Osteoblast (primary cell): ENCODE measurements around the gene NRDE2. TPM values are rescaled to one million over a fixed set of nuclear protein-coding genes. Genes with fewer than 3 reads are reported as not detected.

Experiments
- DNase-seq: peaks from one replicate; pipeline ENCODE4 v3.0.0; 2011; ENCODE audit warnings: low spot score, mixed read lengths; ENCODE audit not compliant: insufficient read length; ENCODE audit errors: missing footprints
- H2AFZ ChIP-seq: 2 replicates; pipeline ENCODE4 v1.6.0; 2011; ENCODE audit warnings: mild to moderate bottlenecking, low read length
- H3K27ac ChIP-seq: 2 replicates; pipeline ENCODE4 v1.5.1; 2011; ENCODE audit warnings: mild to moderate bottlenecking, low read depth, low read length, moderate library complexity
- H3K27me3 ChIP-seq: 2 replicates; pipeline ENCODE4 v1.6.0; 2012; ENCODE audit warnings: mild to moderate bottlenecking, control low read depth, inconsistent platforms, low read length, moderate library complexity; ENCODE audit not compliant: insufficient read depth
- H3K36me3 ChIP-seq: 2 replicates; pipeline ENCODE4 v1.5.1; 2011; ENCODE audit warnings: mild to moderate bottlenecking, low read length, control low read depth, moderate library complexity; ENCODE audit not compliant: insufficient read depth
- H3K4me1 ChIP-seq: 2 replicates; pipeline ENCODE4 v1.5.1; 2011; ENCODE audit warnings: mild to moderate bottlenecking, low read length, control low read depth, moderate library complexity; ENCODE audit not compliant: insufficient read depth
- H3K4me2 ChIP-seq: 2 replicates; pipeline ENCODE4 v1.6.0; 2011; ENCODE audit warnings: mild to moderate bottlenecking, low read length; ENCODE audit not compliant: insufficient read depth
- H3K4me3 ChIP-seq: fragments of 200-600 bp; sonication (generic); 3 replicates; pipeline ENCODE4 v1.5.1; 2012; ENCODE audit warnings: mild to moderate bottlenecking, low read length, inconsistent platforms; ENCODE audit not compliant: insufficient read depth
- H3K79me2 ChIP-seq: 2 replicates; pipeline ENCODE4 v1.6.0; 2012; ENCODE audit warnings: mild to moderate bottlenecking, low read length, control low read depth, inconsistent platforms; ENCODE audit not compliant: insufficient read depth
- H3K9me3 ChIP-seq: 2 replicates; pipeline ENCODE4 v1.5.1; 2011; ENCODE audit warnings: low read depth, low read length, control low read depth
- H4K20me1 ChIP-seq: 2 replicates; pipeline ENCODE4 v1.6.0; 2012; ENCODE audit warnings: mild to moderate bottlenecking, low read length, control low read depth; ENCODE audit not compliant: insufficient read depth
- total RNA-seq: library from RNA; depleted of rRNA; stranded (reverse); fragments of >200 nt; gene quantifications from 2 replicates; pipeline ENCODE4 v1.2.3, GENCODE V29; 2012
- TF ChIP-seq, protein P1 (sequence below): IDR thresholded peaks from 2 replicates; pipeline ENCODE4 v1.5.1; 2011; ENCODE audit warnings: mild to moderate bottlenecking, low read depth, low read length, moderate library complexity; ENCODE audit errors: extremely low read depth

Gene NRDE2
- total RNA-seq, 1 donor: 11.2 TPM

DNA sequence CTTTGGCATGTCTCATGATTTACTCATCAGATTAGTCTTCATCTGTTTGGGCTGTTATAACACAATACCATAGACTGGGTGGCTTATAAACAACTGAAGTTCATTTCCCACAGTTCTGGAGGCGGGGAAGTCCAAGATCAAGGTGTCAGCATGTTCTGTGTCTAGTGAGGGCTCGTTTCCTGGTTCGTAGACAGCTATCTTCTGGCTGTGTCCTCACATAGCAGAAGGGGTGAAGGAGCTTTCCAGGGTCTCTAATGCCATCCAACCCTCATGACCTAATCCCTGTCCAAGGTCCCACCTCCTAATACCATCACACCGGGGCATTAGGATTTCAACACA lies 30.8 kb upstream of the NRDE2 start:
- H3K4me3 ChIP-seq: no peak overlapping the region
- H4K20me1 ChIP-seq: no peaks in the 10 kb centered on the region
- no peak for DNase-seq
- no peaks in the 10 kb centered on the region for H3K9me3 ChIP-seq
- no peaks in the 10 kb centered on the region for H3K4me1 ChIP-seq
- TF ChIP-seq, protein P1, sequence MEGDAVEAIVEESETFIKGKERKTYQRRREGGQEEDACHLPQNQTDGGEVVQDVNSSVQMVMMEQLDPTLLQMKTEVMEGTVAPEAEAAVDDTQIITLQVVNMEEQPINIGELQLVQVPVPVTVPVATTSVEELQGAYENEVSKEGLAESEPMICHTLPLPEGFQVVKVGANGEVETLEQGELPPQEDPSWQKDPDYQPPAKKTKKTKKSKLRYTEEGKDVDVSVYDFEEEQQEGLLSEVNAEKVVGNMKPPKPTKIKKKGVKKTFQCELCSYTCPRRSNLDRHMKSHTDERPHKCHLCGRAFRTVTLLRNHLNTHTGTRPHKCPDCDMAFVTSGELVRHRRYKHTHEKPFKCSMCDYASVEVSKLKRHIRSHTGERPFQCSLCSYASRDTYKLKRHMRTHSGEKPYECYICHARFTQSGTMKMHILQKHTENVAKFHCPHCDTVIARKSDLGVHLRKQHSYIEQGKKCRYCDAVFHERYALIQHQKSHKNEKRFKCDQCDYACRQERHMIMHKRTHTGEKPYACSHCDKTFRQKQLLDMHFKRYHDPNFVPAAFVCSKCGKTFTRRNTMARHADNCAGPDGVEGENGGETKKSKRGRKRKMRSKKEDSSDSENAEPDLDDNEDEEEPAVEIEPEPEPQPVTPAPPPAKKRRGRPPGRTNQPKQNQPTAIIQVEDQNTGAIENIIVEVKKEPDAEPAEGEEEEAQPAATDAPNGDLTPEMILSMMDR: no peak
- H2AFZ ChIP-seq: no peak overlapping the region
- H3K4me2 ChIP-seq: no peak overlapping the region
- H3K36me3 ChIP-seq: no peaks in the 10 kb centered on the region
- H3K27ac ChIP-seq: no peak overlapping the region
- no peaks in the 10 kb centered on the region for H3K79me2 ChIP-seq
- peaks cover 4% of the 10 kb centered on the region for H3K27me3 ChIP-seq

DNA sequence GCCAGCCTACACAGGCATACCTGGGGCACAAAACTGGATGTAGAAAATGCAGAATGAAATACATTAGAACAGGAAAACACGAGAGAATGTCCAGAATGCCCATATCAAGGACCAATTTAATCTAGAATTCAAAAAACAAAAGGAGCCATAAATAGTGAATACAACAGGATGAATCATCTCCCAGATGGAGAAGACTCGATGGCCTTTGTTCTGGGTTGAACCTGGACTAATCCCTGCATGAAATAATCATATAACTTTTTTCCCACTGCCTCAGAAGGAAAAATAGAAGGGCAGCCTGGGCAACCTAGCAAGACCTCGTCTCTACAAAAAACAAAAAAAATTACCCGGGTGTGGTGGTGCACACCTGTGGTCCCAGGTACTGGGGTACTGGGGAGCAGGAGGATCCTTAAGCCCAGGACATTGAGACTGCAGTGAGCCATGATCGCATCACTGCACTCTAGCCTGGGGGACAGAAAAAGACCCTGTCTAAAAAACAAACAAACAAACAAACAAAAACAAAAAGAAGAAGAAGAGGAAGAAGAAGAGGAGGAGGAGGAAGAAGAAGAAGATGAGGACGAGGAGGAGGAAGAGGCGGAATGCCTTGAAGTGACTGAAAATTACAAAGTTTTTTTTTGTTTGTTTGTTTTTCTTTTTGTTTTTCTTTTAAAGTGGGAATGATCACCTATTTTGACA lies 30.3 kb upstream of the NRDE2 start:
- TF ChIP-seq, protein P1: no peak
- Histone ChIP-seq H3K9me3 (no peaks in the 10 kb centered on the region), H4K20me1 (no peaks in the 10 kb centered on the region)

DNA sequence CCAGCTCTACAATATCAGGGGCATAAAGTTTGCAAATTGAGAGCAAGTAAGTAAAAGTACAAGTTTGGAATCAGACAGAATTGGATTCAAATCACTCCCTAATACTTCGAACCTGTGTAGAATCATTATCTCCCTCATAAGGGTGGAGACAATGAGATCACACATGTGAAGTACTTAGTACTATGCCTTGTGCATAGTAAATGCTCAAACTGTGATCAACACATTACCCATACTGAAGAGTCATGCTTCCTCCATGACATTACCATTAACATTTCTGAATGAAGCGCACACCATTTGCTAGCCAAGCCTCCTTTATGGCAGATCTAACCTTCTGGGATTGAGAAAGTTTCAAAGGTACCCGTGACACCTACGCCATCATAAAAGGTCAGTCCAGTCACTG lies 26.6 kb upstream of the NRDE2 start:
- Histone ChIP-seq H3K79me2 (no peaks in the 10 kb centered on the region), H3K27ac (no peak overlapping the region), H2AFZ (no peak overlapping the region), H4K20me1 (no peaks in the 10 kb centered on the region), H3K4me2 (no peak overlapping the region), H3K4me3 (no peak overlapping the region), H3K27me3 (no peaks in the 10 kb centered on the region), H3K9me3 (no peaks in the 10 kb centered on the region), H3K36me3 (no peaks in the 10 kb centered on the region), H3K4me1 (no peaks in the 10 kb centered on the region)
- TF ChIP-seq, protein P1: no peak
- no peak for DNase-seq

More for the DNA sequence above, 30.3 kb upstream of the NRDE2 start:
- Histone ChIP-seq H3K79me2 (no peaks in the 10 kb centered on the region), H3K4me3 (no peak overlapping the region), H3K4me1 (no peaks in the 10 kb centered on the region), H3K27me3 (peaks cover 4% of the 10 kb centered on the region), H2AFZ (no peak overlapping the region), H3K36me3 (no peaks in the 10 kb centered on the region), H3K27ac (no peak overlapping the region), H3K4me2 (no peak overlapping the region)
- DNase-seq: no peak

DNA sequence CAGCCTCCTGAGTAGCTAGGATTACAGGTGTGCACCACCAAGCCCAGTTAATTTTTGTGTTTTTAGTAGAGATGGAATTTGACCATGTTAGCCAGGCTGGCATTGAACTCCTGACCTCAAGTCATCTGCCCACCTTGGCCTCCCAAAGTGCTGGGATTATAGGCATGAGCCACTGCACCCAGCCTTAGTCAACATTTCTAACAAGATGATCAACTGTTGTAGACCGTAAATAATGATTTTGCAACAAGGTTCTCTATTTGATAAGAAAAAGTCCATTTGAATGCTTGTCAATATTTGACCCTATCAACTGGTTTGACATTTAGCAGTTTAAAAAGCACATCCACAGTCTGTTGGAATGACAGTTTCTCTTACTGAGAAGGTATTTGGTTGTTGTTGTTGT lies 25.2 kb upstream of the NRDE2 start:
- Histone ChIP-seq H3K9me3 (no peaks in the 10 kb centered on the region), H2AFZ (no peak overlapping the region), H3K4me1 (no peaks in the 10 kb centered on the region), H3K27ac (no peak overlapping the region), H3K4me3 (no peak overlapping the region), H3K36me3 (no peaks in the 10 kb centered on the region), H3K79me2 (no peaks in the 10 kb centered on the region), H3K4me2 (no peak overlapping the region), H4K20me1 (no peaks in the 10 kb centered on the region), H3K27me3 (no peaks in the 10 kb centered on the region)
- DNase-seq: no peak
- TF ChIP-seq, protein P1: no peak
